B cell (primary cell): ENCODE measurements around the gene RNF224.

Experiments
- EZH2 ChIP-seq: IDR thresholded peaks from 2 replicates; pipeline ENCODE4 v1.6.1; 2012; ENCODE audit warnings: borderline replicate concordance, low read depth, mild to moderate bottlenecking, moderate library complexity, low read length; ENCODE audit not compliant: insufficient read depth, poor library complexity, severe bottlenecking
- TF ChIP-seq, protein P1 (sequence below): fragments of 200-600 bp; IDR thresholded peaks from one replicate; pipeline ENCODE4 v1.8.0; 2022; ENCODE audit warnings: antibody characterized with exemption, mild to moderate bottlenecking

DNA sequence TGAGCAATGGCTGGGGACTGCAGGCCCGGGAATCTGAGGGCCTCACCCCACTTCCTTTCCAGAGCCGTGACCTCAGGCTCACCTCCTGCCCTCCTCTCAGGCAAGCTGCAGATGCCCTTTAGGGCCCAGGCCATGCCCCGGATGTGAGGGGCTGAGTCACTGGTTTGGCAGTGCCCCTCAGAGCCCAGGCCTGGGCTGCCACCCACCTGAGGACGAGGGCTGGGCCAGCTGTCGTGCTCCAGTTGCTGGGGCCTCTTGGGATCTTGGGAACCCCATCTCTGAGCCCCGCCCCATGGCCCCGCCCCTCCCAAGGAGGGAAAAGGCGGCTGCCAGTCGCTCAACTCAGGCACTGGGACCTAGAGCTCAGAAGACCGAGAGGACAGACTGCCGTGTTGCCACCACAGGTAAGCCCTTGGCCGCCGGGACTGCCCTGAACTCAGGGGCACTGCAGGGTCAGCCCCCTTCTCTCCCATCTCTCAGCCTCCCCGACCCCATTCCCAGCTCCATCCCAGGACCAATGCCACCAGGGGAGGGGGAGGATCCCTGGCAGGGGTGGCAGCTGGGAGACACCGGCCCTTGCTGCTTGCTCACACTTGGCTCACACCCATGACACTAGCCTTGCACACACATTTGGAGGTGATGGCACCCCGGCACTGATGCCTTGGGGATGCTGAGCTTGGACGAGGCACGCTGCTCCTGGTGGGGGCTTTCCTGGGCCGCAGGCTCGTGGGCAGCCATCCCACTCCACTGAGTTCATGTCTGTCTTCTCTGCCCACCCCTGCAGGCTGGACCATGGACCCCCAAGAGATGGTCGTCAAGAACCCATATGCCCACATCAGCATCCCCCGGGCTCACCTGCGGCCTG, 2.2 kb upstream of the RNF224 start, which contains the start of gene CYSRT1:
- TF ChIP-seq, protein P1, sequence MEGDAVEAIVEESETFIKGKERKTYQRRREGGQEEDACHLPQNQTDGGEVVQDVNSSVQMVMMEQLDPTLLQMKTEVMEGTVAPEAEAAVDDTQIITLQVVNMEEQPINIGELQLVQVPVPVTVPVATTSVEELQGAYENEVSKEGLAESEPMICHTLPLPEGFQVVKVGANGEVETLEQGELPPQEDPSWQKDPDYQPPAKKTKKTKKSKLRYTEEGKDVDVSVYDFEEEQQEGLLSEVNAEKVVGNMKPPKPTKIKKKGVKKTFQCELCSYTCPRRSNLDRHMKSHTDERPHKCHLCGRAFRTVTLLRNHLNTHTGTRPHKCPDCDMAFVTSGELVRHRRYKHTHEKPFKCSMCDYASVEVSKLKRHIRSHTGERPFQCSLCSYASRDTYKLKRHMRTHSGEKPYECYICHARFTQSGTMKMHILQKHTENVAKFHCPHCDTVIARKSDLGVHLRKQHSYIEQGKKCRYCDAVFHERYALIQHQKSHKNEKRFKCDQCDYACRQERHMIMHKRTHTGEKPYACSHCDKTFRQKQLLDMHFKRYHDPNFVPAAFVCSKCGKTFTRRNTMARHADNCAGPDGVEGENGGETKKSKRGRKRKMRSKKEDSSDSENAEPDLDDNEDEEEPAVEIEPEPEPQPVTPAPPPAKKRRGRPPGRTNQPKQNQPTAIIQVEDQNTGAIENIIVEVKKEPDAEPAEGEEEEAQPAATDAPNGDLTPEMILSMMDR = no peak
- TF ChIP-seq EZH2 = no peak
